Activated naive CD8-positive, alpha-beta T cell treated with anti-CD3 and anti-CD28 coated beads, Interleukin-2, amount 50 U/mL, for 16 hours (primary cell): Measurements from ENCODE around the gene ASIP.
A peak's percentile ranks its signal among the peaks of the same experiment; 100 is the strongest.

Source experiments
- DNase-seq: peaks from one replicate; pipeline ENCODE4 v3.0.0-alpha.2; 2020; ENCODE audit warnings: low read depth, low spot score

ASIP gene

DNA sequence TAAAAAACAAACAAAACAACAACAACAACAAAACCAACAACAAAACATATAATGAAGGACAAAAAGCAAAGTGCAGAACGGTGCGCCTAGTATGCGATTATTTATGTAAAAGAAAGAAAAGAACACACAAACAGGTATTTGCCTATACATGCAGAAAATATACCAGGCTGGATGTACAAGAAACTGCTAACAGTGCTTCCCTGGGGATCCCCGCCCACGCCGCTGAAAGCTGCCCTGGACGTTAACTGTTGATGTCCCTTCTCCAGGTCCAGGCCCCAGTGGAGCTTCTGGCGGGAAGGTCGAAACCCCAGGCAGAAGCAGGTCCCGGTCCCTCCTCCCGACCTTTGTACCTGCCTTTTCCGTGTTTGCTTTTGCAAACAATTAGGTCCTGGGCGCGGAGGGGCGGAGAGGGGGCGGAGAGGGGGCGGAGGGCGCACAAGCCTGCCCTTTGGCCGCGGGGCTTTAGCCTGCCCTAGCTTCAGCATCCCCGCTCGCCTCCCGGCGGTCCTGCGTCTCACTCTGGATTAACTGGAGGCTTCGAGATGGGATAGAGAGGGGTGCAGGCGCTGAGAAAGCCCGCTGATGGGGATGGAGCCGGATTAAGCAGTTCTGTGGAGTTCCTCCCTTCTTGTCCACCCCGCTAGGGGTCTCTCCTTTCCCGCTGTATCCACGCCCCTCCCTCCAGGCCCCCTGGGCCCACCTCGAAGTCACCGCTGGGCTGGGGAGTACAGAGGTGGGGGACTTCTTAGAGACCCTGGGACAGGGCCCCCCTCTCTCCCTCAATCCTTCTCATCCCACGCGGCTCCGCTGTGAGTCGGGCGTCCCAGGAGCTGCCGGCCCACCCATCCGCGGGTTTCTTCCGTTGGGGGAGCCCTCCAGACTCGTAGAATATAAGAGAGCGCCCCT, 70.1 kb downstream of the ASIP start:
- DNase-seq: no peak

DNA sequence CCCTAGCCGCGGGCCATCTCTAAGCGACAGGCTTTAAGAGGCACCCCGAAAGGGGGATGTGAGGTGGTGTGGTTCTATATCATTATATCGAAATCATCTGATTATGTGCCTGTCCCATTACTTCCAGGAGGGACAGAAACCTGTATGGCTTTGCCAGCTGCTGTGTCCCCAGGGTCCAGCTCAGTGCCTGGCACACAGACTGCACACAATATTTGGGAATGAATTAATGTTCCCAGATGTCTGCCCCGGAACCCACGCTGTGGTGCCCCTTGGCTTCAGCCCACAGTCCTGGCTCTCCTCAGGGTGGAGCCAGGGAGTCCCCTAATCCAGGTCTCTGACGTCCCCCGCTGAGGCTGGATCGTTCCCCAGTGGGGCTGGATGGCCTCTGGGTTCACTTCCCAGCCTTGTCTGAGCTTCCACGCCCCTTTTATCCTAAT, 70.8 kb downstream of the ASIP start:
- no peak for DNase-seq

DNA sequence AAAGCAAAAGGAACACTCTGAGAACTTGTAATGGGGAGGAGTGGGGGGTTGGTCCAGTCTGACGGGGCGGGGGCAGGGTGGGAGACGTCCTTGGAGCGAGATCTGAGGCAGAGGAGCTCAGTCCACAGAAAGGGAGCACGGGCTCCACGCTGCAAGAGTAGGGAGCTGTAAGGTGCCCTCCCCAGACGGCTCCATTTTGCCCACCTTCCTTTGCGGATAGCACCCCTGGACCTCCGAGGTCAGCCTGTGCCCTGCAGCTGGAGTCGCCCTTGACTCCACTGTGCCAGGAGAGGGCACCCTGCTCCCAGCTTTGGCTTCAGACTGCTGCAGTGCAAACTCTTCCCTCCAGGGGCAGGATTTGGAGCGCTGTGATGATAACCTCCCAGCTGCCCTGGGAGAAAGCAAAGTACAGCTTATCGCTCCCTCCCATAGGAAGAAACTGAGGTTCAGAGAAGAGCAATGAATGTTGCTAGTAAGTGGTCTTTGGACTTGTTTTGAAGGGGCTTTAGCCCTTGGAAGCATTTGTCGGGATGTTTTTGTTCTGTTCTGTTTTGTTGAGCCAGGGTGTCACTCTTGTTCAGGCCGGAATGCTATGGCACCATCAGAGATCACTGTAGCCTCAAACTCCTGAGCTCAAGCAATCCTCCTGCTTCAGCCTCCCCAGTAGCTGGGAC, 71.5 kb downstream of the ASIP start:
- peak; percentile 76 for DNase-seq

DNA sequence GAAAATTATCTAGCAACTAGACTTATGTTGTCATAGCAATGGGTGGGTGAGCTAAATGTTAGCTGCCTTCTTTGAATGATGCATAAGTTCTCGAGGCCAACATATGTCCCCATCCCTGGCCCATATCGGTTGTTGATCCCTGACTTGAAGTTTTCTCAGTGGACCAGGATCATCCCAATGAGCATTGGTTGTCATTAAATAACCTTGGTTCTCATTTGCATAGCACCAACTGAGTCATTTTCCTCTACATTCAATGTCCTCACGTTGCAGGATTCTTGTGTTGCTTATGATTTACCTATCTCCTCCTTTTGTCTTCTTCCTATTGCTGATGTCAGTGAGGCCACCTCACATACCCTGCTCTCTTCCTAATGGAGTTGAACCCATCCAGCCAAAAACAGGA, 74.0 kb downstream of the ASIP start:
- DNase-seq: no peak

DNA sequence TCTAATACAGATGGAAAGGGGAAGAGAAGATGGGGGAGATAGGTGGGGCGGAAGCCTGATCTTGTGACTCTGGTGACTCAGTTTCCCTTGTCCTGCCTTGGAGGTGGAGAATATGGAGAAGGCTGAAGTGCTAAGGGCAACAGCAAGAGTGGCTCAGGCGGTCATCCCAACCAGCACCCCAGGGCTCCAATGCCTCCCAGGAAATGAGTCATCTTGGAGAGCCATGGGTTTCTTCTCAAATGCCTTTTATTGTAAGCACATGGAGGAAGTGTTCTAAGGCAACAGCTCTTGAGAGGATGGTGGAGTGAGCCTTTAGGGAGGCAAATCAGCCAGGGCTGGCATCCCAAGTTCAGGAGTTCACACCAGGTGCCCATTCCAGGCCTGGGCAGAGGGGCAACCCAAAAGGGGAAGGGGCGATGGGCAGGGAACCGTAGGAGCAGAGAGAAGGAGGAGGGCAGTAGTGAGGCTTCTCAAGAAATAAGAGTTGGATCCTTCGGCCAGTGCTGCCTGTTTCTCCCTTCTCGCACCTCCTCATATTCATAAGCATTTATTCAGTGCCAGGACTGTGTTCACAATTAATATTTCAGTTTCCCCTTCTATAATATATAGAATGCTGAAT, 75.1 kb downstream of the ASIP start:
- DNase-seq: no peak
